Loucy (cell line): ENCODE measurements around the gene ZNF26.

Source experiments
- EZH2phosphoT487 ChIP-seq: fragments of 200-600 bp; IDR thresholded peaks from 2 replicates; pipeline ENCODE4 v1.6.1; 2018; ENCODE audit warnings: antibody characterized with exemption, mild to moderate bottlenecking, moderate library complexity, borderline replicate concordance
- TF ChIP-seq, protein P1 (sequence below): fragments of 200-600 bp; sonication (generic); conservative IDR thresholded peaks from 2 replicates; pipeline ENCODE4 v1.5.1; 2014; ENCODE audit warnings: mild to moderate bottlenecking, antibody characterized with exemption, low read length

GRCh38 chr12:132949936-132950837 lies 36.0 kb upstream of the ZNF26 start:
- TF ChIP-seq, protein P1, sequence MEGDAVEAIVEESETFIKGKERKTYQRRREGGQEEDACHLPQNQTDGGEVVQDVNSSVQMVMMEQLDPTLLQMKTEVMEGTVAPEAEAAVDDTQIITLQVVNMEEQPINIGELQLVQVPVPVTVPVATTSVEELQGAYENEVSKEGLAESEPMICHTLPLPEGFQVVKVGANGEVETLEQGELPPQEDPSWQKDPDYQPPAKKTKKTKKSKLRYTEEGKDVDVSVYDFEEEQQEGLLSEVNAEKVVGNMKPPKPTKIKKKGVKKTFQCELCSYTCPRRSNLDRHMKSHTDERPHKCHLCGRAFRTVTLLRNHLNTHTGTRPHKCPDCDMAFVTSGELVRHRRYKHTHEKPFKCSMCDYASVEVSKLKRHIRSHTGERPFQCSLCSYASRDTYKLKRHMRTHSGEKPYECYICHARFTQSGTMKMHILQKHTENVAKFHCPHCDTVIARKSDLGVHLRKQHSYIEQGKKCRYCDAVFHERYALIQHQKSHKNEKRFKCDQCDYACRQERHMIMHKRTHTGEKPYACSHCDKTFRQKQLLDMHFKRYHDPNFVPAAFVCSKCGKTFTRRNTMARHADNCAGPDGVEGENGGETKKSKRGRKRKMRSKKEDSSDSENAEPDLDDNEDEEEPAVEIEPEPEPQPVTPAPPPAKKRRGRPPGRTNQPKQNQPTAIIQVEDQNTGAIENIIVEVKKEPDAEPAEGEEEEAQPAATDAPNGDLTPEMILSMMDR = no peak
- TF ChIP-seq EZH2phosphoT487 = no peak
